IMR-90 (cell line): Measurements from ENCODE around the gene MFSD6. TPM values are rescaled to one million over a fixed set of nuclear protein-coding genes. Genes with fewer than 3 reads are reported as not detected.

Experiments
- ATAC-seq: fragments of 200-7000 bp; cut with Tn5 transposase; 2 replicates; pipeline ENCODE4 v1.9.1; 2020; ENCODE audit warnings: low read depth, mild to moderate bottlenecking, moderate library complexity
- BruUV-seq: library from RNA; stranded (reverse); fragments of 400-500 nt; replicated peaks from 2 replicates; lab custom pipeline; 2021; lab: Mats Ljungman, UMichigan
- CTCF ChIA-PET: fragments of 300-600 bp; formaldehyde crosslinking; extraction: SDS; loops from one replicate; lab custom pipeline; 2021; ENCODE audit warnings: antibody characterized with exemption; lab: Yijun Ruan, JAX
- POLR2A ChIA-PET: fragments of 300-600 bp; sonication (Branson Sonifier 250); formaldehyde crosslinking; loops from one replicate; lab custom pipeline; 2022; ENCODE audit warnings: antibody characterized with exemption; ENCODE audit not compliant: unreplicated experiment; lab: Charles Lee
- DNase-seq: peaks from one replicate; pipeline ENCODE4 v3.0.0; 2013
- H2AFZ ChIP-seq: replicated peaks from 2 replicates; pipeline ENCODE3; 2013; ENCODE audit warnings: low read length, mild to moderate bottlenecking; ENCODE audit not compliant: poor library complexity
- H2AK5ac ChIP-seq: 2 replicates; pipeline ENCODE4 v1.6.1; 2013; ENCODE audit warnings: low read depth, low read length, inconsistent platforms
- H2AK9ac ChIP-seq: replicated peaks from 2 replicates; pipeline ENCODE3; 2013; ENCODE audit warnings: mild to moderate bottlenecking, low read depth, low read length, moderate library complexity; ENCODE audit not compliant: poor library complexity
- H2BK120ac ChIP-seq: 2 replicates; pipeline ENCODE4 v1.6.1; 2013; ENCODE audit warnings: low read depth, low read length, inconsistent platforms
- H2BK15ac ChIP-seq: 3 replicates; pipeline ENCODE4 v1.6.1; 2013; ENCODE audit warnings: low read depth, low read length, inconsistent platforms
- H2BK20ac ChIP-seq: 2 replicates; pipeline ENCODE4 v1.6.1; 2013; ENCODE audit warnings: low read depth, mild to moderate bottlenecking, inconsistent platforms, low read length, moderate library complexity
- H2BK5ac ChIP-seq: 2 replicates; pipeline ENCODE4 v1.6.1; 2013; ENCODE audit warnings: mild to moderate bottlenecking, low read depth, low read length, inconsistent platforms; ENCODE audit not compliant: poor library complexity, severe bottlenecking
- H3K14ac ChIP-seq: replicated peaks from 2 replicates; pipeline ENCODE4 v1.6.1; 2013; ENCODE audit warnings: low read depth, low read length, inconsistent platforms
- H3K18ac ChIP-seq: 2 replicates; pipeline ENCODE4 v1.6.1; 2013; ENCODE audit warnings: low read depth, low read length, control low read depth
- H3K23ac ChIP-seq: 2 replicates; pipeline ENCODE4 v1.6.1; 2013; ENCODE audit warnings: low read depth, low read length, inconsistent platforms
- H3K27ac ChIP-seq: 2 replicates; pipeline ENCODE4 v1.5.1; 2013; ENCODE audit warnings: mild to moderate bottlenecking, control low read depth, low read length; ENCODE audit not compliant: insufficient read depth
- H3K27me3 ChIP-seq: 2 replicates; pipeline ENCODE4 v1.6.1; 2013; ENCODE audit warnings: low read length; ENCODE audit not compliant: control insufficient read depth, insufficient read depth
- H3K36me3 ChIP-seq: 2 replicates; pipeline ENCODE4 v1.6.1; 2013; ENCODE audit warnings: low read length, mixed read lengths; ENCODE audit not compliant: control insufficient read depth, insufficient read depth
- H3K4ac ChIP-seq: 2 replicates; pipeline ENCODE4 v1.6.1; 2013; ENCODE audit warnings: low read depth, low read length, inconsistent platforms
- H3K4me1 ChIP-seq: 2 replicates; pipeline ENCODE4 v1.6.1; 2013; ENCODE audit warnings: low read length, mixed read lengths; ENCODE audit not compliant: control insufficient read depth, insufficient read depth
- H3K4me2 ChIP-seq: 2 replicates; pipeline ENCODE4 v1.6.1; 2013; ENCODE audit warnings: low read depth, mild to moderate bottlenecking, control low read depth, low read length, moderate library complexity
- H3K4me3 ChIP-seq: 2 replicates; pipeline ENCODE4 v1.5.1; 2013; ENCODE audit warnings: low read depth, mild to moderate bottlenecking, control low read depth, low read length, moderate library complexity; ENCODE audit not compliant: insufficient read depth
- H3K56ac ChIP-seq: 2 replicates; pipeline ENCODE4 v1.6.1; 2013; ENCODE audit warnings: low read length, inconsistent platforms; ENCODE audit not compliant: insufficient read depth; ENCODE audit errors: extremely low read depth
- H3K79me1 ChIP-seq, 2 experiments: 2 replicates each; pipeline ENCODE4 v1.6.1; 2013; ENCODE audit warnings: low read length in 2 of 2, inconsistent platforms in 1 of 2, low read depth in 1 of 2
- H3K9ac ChIP-seq: 2 replicates; pipeline ENCODE4 v1.6.1; 2013; ENCODE audit warnings: low read depth, low read length, control low read depth
- H3K9me1 ChIP-seq: 2 replicates; pipeline ENCODE4 v1.6.1; 2013; ENCODE audit warnings: low read length, inconsistent platforms; ENCODE audit not compliant: insufficient read depth
- H3K9me3 ChIP-seq: 2 replicates; pipeline ENCODE4 v1.6.1; 2013; ENCODE audit warnings: low read length; ENCODE audit not compliant: control insufficient read depth, insufficient read depth
- H4K20me1 ChIP-seq: 2 replicates; pipeline ENCODE4 v1.6.1; 2013; ENCODE audit warnings: low read length, inconsistent platforms; ENCODE audit not compliant: insufficient read depth
- H4K5ac ChIP-seq: 2 replicates; pipeline ENCODE4 v1.6.1; 2013; ENCODE audit warnings: mild to moderate bottlenecking, low read depth, low read length, control low read depth
- H4K8ac ChIP-seq, 2 experiments: 2 replicates each; pipeline ENCODE4 v1.6.1; 2013; ENCODE audit warnings: low read depth in 2 of 2, low read length in 2 of 2, control low read depth in 1 of 2, inconsistent platforms in 1 of 2
- H4K91ac ChIP-seq: 2 replicates; pipeline ENCODE4 v1.6.1; 2013; ENCODE audit warnings: low read depth, low read length, inconsistent platforms; ENCODE audit not compliant: insufficient read depth
- BHLHE40 ChIP-seq: fragments of 150-350 bp; IDR thresholded peaks from 2 replicates; pipeline ENCODE4 v1.6.1; 2016; ENCODE audit warnings: mild to moderate bottlenecking, low read depth, low read length
- CEBPB ChIP-seq: IDR thresholded peaks from 2 replicates; pipeline ENCODE4 v1.6.1; 2012; ENCODE audit warnings: low read depth, low read length, improper control_type of control experiment
- CHD1 ChIP-seq: IDR thresholded peaks from 2 replicates; pipeline ENCODE4 v1.6.1; 2012; ENCODE audit warnings: low read depth, low read length, improper control_type of control experiment
- FOS ChIP-seq: fragments of 150-350 bp; IDR thresholded peaks from 2 replicates; pipeline ENCODE4 v1.6.1; 2016; ENCODE audit warnings: low read depth, low read length
- MAFK ChIP-seq: IDR thresholded peaks from 2 replicates; pipeline ENCODE4 v1.6.1; 2012; ENCODE audit warnings: low read depth, low read length, improper control_type of control experiment
- MAZ ChIP-seq: IDR thresholded peaks from 2 replicates; pipeline ENCODE4 v1.6.1; 2012; ENCODE audit warnings: low read depth, mild to moderate bottlenecking, low read length, improper control_type of control experiment, moderate library complexity, borderline replicate concordance
- POLR2A ChIP-seq: IDR thresholded peaks from 2 replicates; pipeline ENCODE4 v1.6.1; 2012; ENCODE audit warnings: mild to moderate bottlenecking, low read depth, low read length
- RAD21 ChIP-seq: IDR thresholded peaks from 2 replicates; pipeline ENCODE4 v1.6.1; 2012; ENCODE audit warnings: low read length, improper control_type of control experiment
- RCOR1 ChIP-seq: IDR thresholded peaks from 2 replicates; pipeline ENCODE4 v1.6.1; 2012; ENCODE audit warnings: mild to moderate bottlenecking, low read length, improper control_type of control experiment; ENCODE audit not compliant: insufficient replicate concordance
- RFX5 ChIP-seq: IDR thresholded peaks from 2 replicates; pipeline ENCODE4 v1.8.0; 2012; ENCODE audit warnings: low read depth, mild to moderate bottlenecking, low read length, moderate library complexity
- SMC3 ChIP-seq: fragments of 150-350 bp; IDR thresholded peaks from 2 replicates; pipeline ENCODE4 v1.6.1; 2016; ENCODE audit warnings: low read depth, mild to moderate bottlenecking, antibody characterized with exemption, low read length, moderate library complexity
- WGBS, 2 experiments: methylation state at CpG; one replicate each; pipeline versions ENCODE4 v1.1.5 to v1.1.7; 2013; ENCODE audit warnings: missing lambda C conversion rate in 2 of 2; ENCODE audit not compliant: insufficient read length in 1 of 2; ENCODE audit errors: extremely low coverage in 2 of 2; 5-methylcytosine and 5-hydroxymethylcytosine counted together
- dilution Hi-C: fragments of 300-500 bp; cut with HindIII; formaldehyde crosslinking; loops from one replicate; pipeline ENCODE4 v1.14.3; 2018; ENCODE audit warnings: low sequenced_read_pairs; ENCODE audit not compliant: unreplicated experiment
- in situ Hi-C: fragments of 300-500 bp; cut with MboI; formaldehyde crosslinking; loops from 3 replicates; pipeline ENCODE4 v1.14.3; 2019; ENCODE audit warnings: low sequenced_read_pairs, inconsistent platforms, mixed read lengths
- intact Hi-C: fragments of 100-400 bp; cut with micrococcal nuclease; formaldehyde crosslinking; loops from 2 replicates; pipeline ENCODE4 v1.10.0; 2022
- polyA plus RNA-seq, 3 experiments: library from polyadenylated mRNA; depleted of rRNA; stranded (reverse); fragments of >200 nt; gene quantifications; 2 replicates each; pipeline ENCODE4 v1.2.3, GENCODE V29; 2012; ENCODE audit warnings: low replicate concordance in 1 of 3
- total RNA-seq: library from RNA; depleted of rRNA; stranded (reverse); fragments of >200 nt; gene quantifications from 2 replicates; pipeline ENCODE4 v1.2.3, GENCODE V29; 2012
- TF ChIP-seq, protein P1 (sequence below): fragments of 150-350 bp; IDR thresholded peaks from 2 replicates; pipeline ENCODE4 v1.6.1; 2017; ENCODE audit warnings: mild to moderate bottlenecking, antibody characterized with exemption, low read length, low read depth

MFSD6 gene
- total and polyA plus RNA-seq, 2 of the 4 experiments (the other 2 are of a cell fraction) = 4.2 to 7.7 TPM

DNA sequence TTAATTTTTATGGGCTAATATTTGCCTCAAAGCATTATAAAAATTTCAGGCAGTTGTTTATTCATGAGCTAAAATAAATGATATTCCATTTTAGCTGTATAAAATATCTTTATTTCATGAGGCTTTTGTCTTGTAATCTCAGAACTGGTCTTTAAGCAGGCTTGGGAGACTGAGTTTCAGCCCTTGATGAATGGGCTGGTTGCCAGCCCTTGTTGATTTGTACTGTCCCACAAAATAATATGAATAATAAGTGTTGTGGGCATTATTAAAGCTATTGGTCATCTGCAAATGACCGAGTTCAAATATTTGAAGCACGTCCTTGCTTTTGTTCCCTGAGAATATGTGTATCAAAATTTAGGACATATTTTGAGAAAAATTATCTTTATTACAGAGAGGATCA is 46.6 kb upstream of the MFSD6 start:
- Histone ChIP-seq H2BK120ac (no peak overlapping the region), H3K9me1 (0 out of 2 replicates have a peak, but pooled peaks cover 3% of the 10 kb centered on the region), H4K8ac (no peak overlapping the region), H4K91ac (no peak overlapping the region), H3K4me2 (no peak overlapping the region), H4K5ac (no peak overlapping the region), H3K4me1 (peaks cover 10% of the 10 kb centered on the region), H3K9me3 (no peaks in the 10 kb centered on the region), H3K23ac (no peak overlapping the region), H3K9ac (no peak overlapping the region), H3K14ac (no peak overlapping the region), H3K56ac (no peak overlapping the region), H3K36me3 (peaks cover 7% of the 10 kb centered on the region), H2BK15ac (no peak overlapping the region), H2BK5ac (no peak overlapping the region), H3K18ac (no peak overlapping the region), H3K4ac (no peak overlapping the region), H3K79me1 (peaks cover 9 to 12% of the 10 kb centered on the region in 2 experiments; a peak in 3 of 4 replicates), H3K27ac (no peak overlapping the region), H3K27me3 (no peaks in the 10 kb centered on the region), H2AK9ac (no peak overlapping the region), H2AFZ (no peak overlapping the region), H3K4me3 (no peak overlapping the region), H2BK20ac (no peak overlapping the region), H4K20me1 (no peaks in the 10 kb centered on the region), H2AK5ac (no peak overlapping the region)
- ChIA-PET POLR2A (interaction anchor here (0.6 kb wide), 1 partner anchor 234 kb away, joined by 3 read pairs; no protein-coding TSS in a partner anchor), CTCF (interaction anchor here (0.9 kb wide), 1 partner anchor 17 kb away, joined by 4 read pairs; no protein-coding TSS in a partner anchor)
- DNase-seq (no peak), ATAC-seq (no peak)
- intact Hi-C loops = no loop called here
- TF ChIP-seq BHLHE40 = no peak
- TF ChIP-seq MAFK = no peak
- TF ChIP-seq CHD1 = no peak
- TF ChIP-seq RCOR1 = no peak
- TF ChIP-seq POLR2A = no peak
- TF ChIP-seq RFX5 = no peak
- no peak for TF ChIP-seq CEBPB
- TF ChIP-seq SMC3 = no peak
- TF ChIP-seq RAD21 = no peak
- TF ChIP-seq MAZ = no peak
- TF ChIP-seq, protein P1, sequence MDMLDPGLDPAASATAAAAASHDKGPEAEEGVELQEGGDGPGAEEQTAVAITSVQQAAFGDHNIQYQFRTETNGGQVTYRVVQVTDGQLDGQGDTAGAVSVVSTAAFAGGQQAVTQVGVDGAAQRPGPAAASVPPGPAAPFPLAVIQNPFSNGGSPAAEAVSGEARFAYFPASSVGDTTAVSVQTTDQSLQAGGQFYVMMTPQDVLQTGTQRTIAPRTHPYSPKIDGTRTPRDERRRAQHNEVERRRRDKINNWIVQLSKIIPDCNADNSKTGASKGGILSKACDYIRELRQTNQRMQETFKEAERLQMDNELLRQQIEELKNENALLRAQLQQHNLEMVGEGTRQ = no peak
- TF ChIP-seq FOS = no peak
- in situ Hi-C loops = no loop called here
- BruUV-seq = no TSS peak
- dilution Hi-C loops = no loop called here
- WGBS, 2 experiments = no CpG with 5 or more reads among the region's 2 CpGs
